Glutamatergic neuron (in vitro differentiated cells): ENCODE measurements around the gene G6PC1. TPM values are rescaled to one million over a fixed set of nuclear protein-coding genes. Genes with fewer than 3 reads are reported as not detected.

Experiments used
- DNase-seq: peaks from one replicate; pipeline ENCODE4 v3.0.0; 2022
- H3K27ac Mint-ChIP-seq: one replicate; pipeline ENCODE4 v1.8.0; 2020; ENCODE audit warnings: mild to moderate bottlenecking, mixed read lengths, inconsistent platforms; ENCODE audit not compliant: unreplicated experiment
- H3K27me3 Mint-ChIP-seq: one replicate; pipeline ENCODE4 v1.8.0; 2020; ENCODE audit warnings: mild to moderate bottlenecking, moderate library complexity, mixed read lengths, inconsistent platforms; ENCODE audit not compliant: unreplicated experiment
- H3K36me3 Mint-ChIP-seq: one replicate; pipeline ENCODE4 v1.8.0; 2020; ENCODE audit warnings: mild to moderate bottlenecking, mixed read lengths, inconsistent platforms; ENCODE audit not compliant: unreplicated experiment
- H3K4me1 Mint-ChIP-seq: one replicate; pipeline ENCODE4 v1.8.0; 2020; ENCODE audit warnings: mild to moderate bottlenecking, low read depth, mixed read lengths, inconsistent platforms; ENCODE audit not compliant: unreplicated experiment
- H3K4me3 Mint-ChIP-seq: one replicate; pipeline ENCODE4 v1.8.0; 2020; ENCODE audit warnings: mild to moderate bottlenecking, mixed read lengths, inconsistent platforms; ENCODE audit not compliant: unreplicated experiment
- H3K9me3 Mint-ChIP-seq: one replicate; pipeline ENCODE4 v1.8.0; 2020; ENCODE audit warnings: mild to moderate bottlenecking, moderate library complexity, mixed read lengths, inconsistent platforms; ENCODE audit not compliant: unreplicated experiment
- CTCF ChIP-seq: fragments of 200-600 bp; sonication (generic); IDR thresholded peaks from one replicate; pipeline ENCODE4 v1.5.0; 2021; ENCODE audit not compliant: partially characterized antibody, unreplicated experiment
- total RNA-seq: library from RNA; stranded (reverse); fragmentation: NEBNext Ultra II Directional; extraction: Animal tissue kit (Norgen Biotek cat#: 25700); gene quantifications from one replicate; pipeline ENCODE4 v1.2.1, GENCODE V29; 2021; ENCODE audit not compliant: unreplicated experiment

G6PC1 gene
- total RNA-seq, 1 donor from 2014 or later, result not detected

GRCh38 chr17:42901535-42902229, 1.1 kb downstream of the G6PC1 start:
- H3K27me3 Mint-ChIP-seq, result no peaks in the 10 kb centered on the region
- H3K27ac Mint-ChIP-seq, result no peak overlapping the region
- no peaks in the 10 kb centered on the region for H3K36me3 Mint-ChIP-seq

GRCh38 chr17:42904110-42904469, 3.5 kb downstream of the G6PC1 start:
- H3K36me3 Mint-ChIP-seq, result no peaks in the 10 kb centered on the region
- H3K9me3 Mint-ChIP-seq, result no peaks in the 10 kb centered on the region
- H3K27ac Mint-ChIP-seq, result no peak overlapping the region
- no peak for DNase-seq
- H3K4me3 Mint-ChIP-seq, result no peak overlapping the region
- H3K27me3 Mint-ChIP-seq, result no peaks in the 10 kb centered on the region
- no peak for TF ChIP-seq CTCF
- no peaks in the 10 kb centered on the region for H3K4me1 Mint-ChIP-seq

More at GRCh38 chr17:42901535-42902229, 1.1 kb downstream of the G6PC1 start:
- TF ChIP-seq CTCF, result no peak
- no peak for DNase-seq
- Mint-ChIP-seq H3K9me3 (no peaks in the 10 kb centered on the region), H3K4me1 (no peaks in the 10 kb centered on the region), H3K4me3 (no peak overlapping the region)

- TF ChIP-seq CTCF, result no peak
- no peak for DNase-seq
- Mint-ChIP-seq H3K27ac (no peak overlapping the region), H3K4me1 (no peaks in the 10 kb centered on the region), H3K4me3 (no peak overlapping the region), H3K36me3 (no peaks in the 10 kb centered on the region), H3K27me3 (peaks cover 2% of the 10 kb centered on the region), H3K9me3 (no peaks in the 10 kb centered on the region)
These were observed 6.3 kb downstream of the G6PC1 start for GRCh38 chr17:42906772-42907446.

- H3K36me3 Mint-ChIP-seq, result no peaks in the 10 kb centered on the region
- H3K4me3 Mint-ChIP-seq, result no peak overlapping the region
- peaks cover 2% of the 10 kb centered on the region for H3K27me3 Mint-ChIP-seq
- H3K9me3 Mint-ChIP-seq, result no peaks in the 10 kb centered on the region
- no peak for DNase-seq
- no peak overlapping the region for H3K27ac Mint-ChIP-seq
- TF ChIP-seq CTCF, result no peak
- no peaks in the 10 kb centered on the region for H3K4me1 Mint-ChIP-seq
These were observed 8.5 kb downstream of the G6PC1 start for GRCh38 chr17:42908872-42909700.
